ENCODE results near the gene HOXD9.

HOXD9 gene

GRCh38 chr2:176085861-176086771 lies 36.4 kb upstream of the HOXD9 start:
- no peak for DNase-seq

DNA sequence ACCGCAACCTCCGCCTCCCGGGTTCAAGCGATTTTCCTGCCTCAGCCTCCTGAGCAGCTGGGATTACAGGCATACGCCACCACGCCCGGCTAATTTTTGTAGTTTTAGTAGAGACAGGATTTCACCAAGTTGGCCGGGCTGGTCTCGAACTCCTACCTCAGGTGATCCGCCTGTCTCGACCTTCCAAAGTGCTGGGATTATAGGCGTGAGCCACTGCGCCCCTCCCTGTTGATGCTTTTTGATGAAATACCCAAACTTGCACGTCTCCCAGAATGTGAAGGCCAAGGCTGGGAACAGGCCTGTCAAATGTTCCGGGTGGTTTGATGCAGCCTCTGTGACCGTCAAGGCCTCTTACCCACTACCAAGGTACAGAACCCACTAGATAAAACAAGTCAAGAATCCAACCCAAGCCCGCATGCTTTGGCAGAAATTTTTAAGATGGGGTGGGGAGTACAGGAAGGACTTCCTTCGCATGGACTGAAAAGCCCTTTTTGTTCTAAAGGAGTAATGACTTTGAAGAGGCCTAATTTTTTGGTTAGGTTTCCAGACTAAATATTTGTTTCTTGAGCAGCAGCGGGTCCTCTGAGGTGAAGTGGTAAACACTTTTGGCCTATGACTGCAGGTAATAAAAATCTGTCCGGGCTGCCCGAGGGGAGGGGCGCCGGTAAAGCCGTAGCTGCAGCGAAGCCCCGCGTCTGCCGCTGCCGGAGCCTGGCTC lies 35.0 kb upstream of the HOXD9 start:
- DNase-seq: peak; percentile 53

DNA sequence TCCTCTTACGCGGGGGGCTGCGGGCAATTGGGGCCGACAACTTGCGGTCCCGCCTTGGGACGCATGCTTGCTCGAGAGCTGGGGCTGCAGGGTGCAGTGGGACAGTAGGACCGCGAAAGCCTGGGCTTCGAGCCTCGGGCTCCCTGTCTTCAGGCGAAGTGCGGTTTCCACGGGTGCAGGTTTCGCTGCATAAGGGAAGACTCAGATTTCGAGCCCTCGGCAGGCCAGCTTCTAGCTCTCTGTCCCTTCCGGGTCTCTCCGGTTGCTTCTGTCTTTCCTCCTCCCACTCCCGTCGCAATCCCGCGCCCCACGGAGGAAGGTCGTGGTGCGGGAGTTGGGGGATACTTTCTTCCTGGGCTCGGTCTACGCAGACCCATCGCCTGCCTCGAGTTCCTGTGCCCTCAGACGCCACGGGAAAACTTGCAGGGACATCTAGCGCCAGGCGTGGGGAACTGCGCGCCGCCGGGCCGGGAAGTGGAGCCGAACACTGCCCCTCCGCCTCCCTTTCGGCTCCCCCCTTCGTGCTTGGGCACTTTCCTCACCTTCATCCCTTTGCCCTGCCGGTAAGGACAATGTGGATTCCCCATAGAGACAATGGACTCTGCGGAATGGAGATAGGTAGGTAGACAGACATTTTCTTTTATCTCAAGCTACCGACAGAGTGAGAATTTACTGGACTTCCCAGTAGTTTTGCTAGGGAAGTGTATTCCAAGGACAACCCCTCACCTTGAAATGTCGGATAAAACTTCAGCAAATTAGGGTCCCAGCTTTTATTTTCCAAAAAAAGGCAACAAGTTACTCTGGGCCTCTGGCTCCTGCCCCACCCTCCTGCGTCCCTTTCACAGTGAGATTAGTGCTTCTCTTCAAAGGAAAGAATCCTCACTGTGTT lies 34.2 kb upstream of the HOXD9 start:
- peak; percentile 42 for DNase-seq

DNA sequence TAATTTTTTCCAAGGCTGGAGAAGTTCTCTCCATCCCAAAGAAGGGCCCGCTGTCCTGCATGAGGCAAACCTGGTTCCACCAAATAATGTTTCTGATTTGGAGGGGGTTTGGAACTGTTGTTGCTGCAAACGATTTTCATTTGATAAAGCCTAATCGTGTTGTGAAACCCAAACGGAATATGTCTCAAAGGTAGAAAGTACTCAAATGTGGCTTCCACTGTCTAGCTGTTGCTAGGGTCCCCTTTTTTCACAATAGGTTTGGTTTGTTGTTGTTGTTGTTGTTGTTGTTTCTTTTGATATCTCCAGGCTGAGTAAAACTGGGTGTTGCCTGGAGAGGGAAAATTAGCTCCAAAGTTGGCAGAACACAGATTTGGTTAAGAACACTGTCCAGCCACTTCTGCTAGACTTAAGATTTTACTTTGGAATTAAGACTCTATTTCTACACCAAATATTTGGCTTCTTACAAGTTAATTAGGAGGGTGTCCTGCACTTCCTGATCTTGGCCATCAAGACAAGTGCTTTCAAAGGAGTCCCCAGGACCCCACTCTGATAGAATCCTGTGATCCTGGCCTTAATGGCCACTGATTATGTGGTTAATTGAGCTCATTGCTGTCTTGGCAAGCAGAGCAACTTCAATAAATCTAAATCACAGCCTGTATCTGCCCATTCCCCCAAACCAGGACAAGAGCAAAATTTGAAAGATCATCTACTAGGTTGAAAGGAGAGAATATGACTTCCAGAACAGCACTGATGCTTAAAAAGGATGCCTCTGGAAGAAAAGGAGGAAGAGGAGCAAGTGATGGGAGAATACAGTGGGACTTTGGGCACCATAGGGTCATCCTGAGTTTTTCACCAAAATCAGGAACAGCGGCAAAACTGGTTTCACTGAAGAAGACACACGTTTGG lies 33.3 kb upstream of the HOXD9 start:
- DNase-seq: no peak

DNA sequence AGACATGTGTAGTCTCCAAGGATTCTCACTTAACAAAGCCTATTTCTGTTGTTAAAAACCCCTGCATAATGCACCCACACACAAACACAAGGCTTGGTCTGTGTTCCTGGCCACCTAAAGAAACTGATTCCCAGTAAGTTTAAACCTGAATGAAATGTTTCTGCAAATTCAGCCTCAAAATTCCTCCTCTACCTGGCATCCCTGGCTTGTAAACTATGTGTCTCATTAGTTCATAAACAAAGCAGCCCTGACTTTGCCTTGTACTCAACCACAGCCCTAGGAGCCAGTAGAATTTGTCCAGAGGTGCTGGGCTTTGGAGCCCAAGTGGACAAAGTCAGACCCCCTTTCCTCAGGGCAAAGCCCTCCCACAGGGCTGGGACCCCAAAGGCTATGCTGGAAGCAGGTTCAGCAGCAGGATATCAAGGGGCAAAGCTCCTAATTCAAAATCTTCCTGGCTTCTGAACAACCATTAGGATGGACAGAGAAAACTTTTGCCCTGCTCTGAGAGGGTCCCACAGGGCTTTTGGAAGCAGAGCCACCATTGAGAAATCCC lies 32.6 kb upstream of the HOXD9 start:
- no peak for DNase-seq

DNA sequence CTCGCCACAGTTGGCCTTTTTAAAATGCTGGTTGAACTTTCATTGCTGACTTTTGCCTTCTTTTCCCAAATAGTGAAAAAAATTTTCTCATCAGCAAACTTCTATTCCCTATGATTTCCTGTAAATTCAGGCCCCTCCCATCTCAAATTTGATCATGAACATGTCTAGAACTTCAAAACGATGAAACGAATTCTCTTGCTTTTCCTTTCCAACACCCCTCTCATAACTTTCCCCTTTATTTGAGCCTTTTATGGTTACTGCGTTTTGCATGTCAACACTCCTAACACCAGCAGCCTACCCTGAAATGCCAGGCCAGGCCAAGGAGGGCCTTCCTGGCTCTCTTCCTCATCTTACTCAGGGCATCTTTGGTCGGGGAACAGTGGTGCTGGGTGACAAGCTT lies 31.7 kb upstream of the HOXD9 start:
- DNase-seq: no peak

- no peak for DNase-seq
Measured at GRCh38 chr2:176091329-176092258, 30.9 kb upstream of the HOXD9 start.

DNA sequence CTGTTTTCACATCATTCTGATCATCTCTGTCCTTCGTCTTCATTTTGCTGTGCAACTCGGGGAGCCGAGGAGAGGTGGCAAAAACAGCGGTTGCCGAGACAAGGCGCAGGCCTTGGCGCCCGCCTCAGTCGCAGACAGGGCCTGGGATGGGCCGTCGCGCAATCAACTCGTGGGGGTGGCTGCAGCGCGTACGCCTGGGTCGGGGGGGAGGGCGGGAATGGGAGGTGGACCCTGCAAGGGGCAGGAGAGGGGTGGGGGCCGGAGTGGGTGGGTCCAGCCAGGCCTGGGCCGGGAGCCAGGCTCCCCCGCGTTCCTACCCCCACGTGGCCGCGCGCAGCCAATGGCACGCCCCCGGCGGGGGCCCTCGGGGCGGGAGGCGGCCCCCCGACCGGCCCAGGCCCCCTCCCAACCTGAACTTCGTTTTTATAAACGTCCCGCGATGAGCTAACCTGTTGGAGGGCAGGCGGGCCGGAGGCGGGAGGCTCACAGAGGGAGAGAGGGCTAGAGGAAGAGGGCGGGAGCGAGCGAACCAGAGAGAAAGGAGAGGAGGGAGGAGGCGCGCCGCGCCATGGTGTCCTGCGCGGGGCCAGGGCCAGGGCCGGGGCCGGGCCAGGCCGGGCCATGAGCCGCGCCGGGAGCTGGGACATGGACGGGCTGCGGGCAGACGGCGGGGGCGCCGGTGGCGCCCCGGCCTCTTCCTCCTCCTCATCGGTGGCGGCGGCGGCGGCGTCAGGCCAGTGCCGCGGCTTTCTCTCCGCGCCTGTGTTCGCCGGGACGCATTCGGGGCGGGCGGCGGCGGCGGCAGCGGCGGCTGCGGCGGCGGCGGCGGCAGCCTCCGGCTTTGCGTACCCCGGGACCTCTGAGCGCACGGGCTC lies 30.0 kb upstream of the HOXD9 start, which contains the start of gene HOXD13:
TSS of gene HOXD13 (plus strand) at position 452 of the 875 bp plus-strand sequence. CDS start at position 622, 170 bp downstream.
- no peak for DNase-seq

DNA sequence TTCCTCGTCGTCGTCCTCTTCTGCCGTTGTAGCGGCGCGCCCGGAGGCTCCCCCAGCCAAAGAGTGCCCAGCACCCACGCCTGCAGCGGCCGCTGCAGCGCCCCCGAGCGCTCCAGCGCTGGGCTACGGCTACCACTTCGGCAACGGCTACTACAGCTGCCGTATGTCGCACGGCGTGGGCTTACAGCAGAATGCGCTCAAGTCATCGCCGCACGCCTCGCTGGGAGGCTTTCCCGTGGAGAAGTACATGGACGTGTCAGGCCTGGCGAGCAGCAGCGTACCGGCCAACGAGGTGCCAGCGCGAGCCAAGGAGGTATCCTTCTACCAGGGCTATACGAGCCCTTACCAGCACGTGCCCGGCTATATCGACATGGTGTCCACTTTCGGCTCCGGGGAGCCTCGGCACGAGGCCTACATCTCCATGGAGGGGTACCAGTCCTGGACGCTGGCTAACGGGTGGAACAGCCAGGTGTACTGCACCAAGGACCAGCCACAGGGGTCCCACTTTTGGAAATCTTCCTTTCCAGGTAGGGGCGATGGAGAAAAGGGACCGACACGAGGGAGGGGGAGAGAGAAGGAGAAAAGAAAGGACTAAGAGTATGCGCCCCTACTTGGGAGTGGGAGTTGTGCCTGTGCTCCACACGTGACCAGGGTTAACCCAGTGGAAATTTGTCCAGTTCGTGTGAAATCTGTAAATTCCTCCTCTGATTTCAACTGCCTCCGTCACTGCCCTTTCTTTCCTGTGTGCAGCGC lies 29.2 kb upstream of the HOXD9 start:
- no peak for DNase-seq

DNA sequence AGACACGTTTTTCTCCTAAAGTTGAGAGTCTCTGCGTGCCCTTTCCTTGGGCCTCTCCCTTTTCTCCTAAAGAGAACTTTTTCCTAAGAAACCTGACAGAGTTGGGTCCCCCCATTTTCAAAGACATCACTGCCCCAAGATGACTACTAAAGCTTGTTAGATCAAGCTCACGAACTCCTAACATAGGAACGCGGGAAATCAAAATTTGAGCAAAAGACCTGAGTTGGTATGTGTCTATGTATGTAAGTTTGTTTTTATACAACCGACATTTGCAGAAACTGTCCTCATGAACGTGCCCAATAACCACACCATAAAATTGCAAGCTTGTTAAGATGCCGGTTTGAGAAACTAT lies 28.6 kb upstream of the HOXD9 start:
- no peak for DNase-seq

DNA sequence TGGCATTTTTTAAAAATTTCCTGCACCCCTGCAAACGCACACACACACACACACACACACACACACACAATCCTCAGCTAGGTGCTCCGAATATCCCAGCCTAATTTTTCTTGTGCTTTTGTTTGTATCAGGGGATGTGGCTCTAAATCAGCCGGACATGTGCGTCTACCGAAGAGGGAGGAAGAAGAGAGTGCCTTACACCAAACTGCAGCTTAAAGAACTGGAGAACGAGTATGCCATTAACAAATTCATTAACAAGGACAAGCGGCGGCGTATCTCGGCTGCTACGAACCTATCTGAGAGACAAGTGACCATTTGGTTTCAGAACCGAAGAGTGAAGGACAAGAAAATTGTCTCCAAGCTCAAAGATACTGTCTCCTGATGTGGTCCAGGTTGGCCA lies 28.2 kb upstream of the HOXD9 start:
- no peak for DNase-seq

GRCh38 chr2:176095421-176095820 lies 27.1 kb upstream of the HOXD9 start:
- no peak for DNase-seq

GRCh38 chr2:176096243-176096985 lies 26.1 kb upstream of the HOXD9 start:
- no peak for DNase-seq

- DNase-seq: peak; percentile 89
Measured at GRCh38 chr2:176096986-176097819, 25.3 kb upstream of the HOXD9 start.

- DNase-seq: no peak
Measured at GRCh38 chr2:176097820-176098365, 24.6 kb upstream of the HOXD9 start.

DNA sequence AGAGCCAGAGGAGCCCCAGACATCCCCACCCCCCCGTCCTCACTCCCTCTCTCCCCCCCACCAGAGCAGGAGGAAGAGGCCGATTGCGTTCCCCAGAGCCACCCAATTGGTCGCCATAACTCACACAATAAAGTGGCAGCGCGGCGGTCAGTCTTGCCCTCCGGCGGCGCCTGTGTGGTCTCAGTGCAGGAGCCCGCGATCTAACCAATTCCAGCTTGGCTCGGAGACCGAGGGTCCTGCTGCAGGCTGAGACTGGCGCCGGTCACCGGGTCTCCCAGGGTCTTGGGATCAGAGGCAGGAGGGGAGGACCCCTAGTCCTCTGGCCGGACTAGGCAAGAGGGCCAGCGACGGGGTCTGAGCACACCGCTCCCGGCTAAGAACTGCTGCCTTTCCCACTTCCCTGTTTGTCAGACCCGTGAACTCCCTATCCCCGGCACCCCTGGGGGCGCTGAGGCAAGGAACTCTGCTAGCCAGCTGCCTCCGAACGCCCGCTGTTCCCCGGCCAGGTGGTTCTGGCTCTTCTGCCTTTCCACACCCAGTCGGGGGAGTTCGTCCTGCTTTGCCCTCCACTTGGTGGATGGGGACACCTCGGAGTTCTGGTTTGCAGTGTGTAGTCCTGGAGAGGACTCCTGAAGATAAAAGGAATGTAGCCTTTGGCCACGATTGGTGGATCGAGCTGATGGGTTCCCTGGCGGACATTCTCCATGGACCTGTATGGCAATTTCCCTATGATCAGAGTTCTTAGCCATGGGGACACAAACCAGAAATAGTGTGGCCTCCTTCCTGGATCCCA lies 24.0 kb upstream of the HOXD9 start:
- peak; percentile 79 for DNase-seq
